ENCODE results near the gene CCSER1. TPM values are rescaled to one million over a fixed set of nuclear protein-coding genes. Genes with fewer than 3 reads are reported as not detected.

CCSER1 gene
- polyA plus RNA-seq, 1 experiment, result not detected

GRCh38 chr4:90798948-90799347 lies 671.8 kb downstream of the CCSER1 start:
- DNase-seq (ENCODE audit: low read depth), result no peak
- Histone ChIP-seq H3K36me3 (ENCODE audit: control insufficient read depth, insufficient read depth, low read length) (no peaks in the 10 kb centered on the region), H3K27me3 (ENCODE audit: control insufficient read depth, insufficient read depth, low read length) (no peaks in the 10 kb centered on the region), H3K4me3 (ENCODE audit: low read depth, low read length) (no peak overlapping the region)
- ChIA-PET CTCF (no interaction called here), POLR2A (no interaction called here)
- TF ChIP-seq, protein P1, sequence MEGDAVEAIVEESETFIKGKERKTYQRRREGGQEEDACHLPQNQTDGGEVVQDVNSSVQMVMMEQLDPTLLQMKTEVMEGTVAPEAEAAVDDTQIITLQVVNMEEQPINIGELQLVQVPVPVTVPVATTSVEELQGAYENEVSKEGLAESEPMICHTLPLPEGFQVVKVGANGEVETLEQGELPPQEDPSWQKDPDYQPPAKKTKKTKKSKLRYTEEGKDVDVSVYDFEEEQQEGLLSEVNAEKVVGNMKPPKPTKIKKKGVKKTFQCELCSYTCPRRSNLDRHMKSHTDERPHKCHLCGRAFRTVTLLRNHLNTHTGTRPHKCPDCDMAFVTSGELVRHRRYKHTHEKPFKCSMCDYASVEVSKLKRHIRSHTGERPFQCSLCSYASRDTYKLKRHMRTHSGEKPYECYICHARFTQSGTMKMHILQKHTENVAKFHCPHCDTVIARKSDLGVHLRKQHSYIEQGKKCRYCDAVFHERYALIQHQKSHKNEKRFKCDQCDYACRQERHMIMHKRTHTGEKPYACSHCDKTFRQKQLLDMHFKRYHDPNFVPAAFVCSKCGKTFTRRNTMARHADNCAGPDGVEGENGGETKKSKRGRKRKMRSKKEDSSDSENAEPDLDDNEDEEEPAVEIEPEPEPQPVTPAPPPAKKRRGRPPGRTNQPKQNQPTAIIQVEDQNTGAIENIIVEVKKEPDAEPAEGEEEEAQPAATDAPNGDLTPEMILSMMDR (IDR thresholded peaks at IDR 0.05; ENCODE audit: insufficient read depth, low read depth, low read length), result no peak

GRCh38 chr4:90799895-90800294 lies 672.7 kb downstream of the CCSER1 start:
- no peaks in the 10 kb centered on the region for H3K27me3 ChIP-seq (ENCODE audit: control insufficient read depth, insufficient read depth, low read length)
- TF ChIP-seq, protein P1 (IDR thresholded peaks at IDR 0.05; ENCODE audit: insufficient read depth, low read depth, low read length), result no peak

GRCh38 chr4:90815569-90815968 lies 688.4 kb downstream of the CCSER1 start:
- H3K4me3 ChIP-seq (ENCODE audit: low read depth, low read length), result no peak overlapping the region
- POLR2A ChIA-PET, result no interaction called here
- TF ChIP-seq, protein P1 (IDR thresholded peaks at IDR 0.05; ENCODE audit: insufficient read depth, low read depth, low read length), result no peak

More at GRCh38 chr4:90799895-90800294, 672.7 kb downstream of the CCSER1 start:
- Histone ChIP-seq H3K4me3 (ENCODE audit: low read depth, low read length) (no peak overlapping the region), H3K36me3 (ENCODE audit: control insufficient read depth, insufficient read depth, low read length) (no peaks in the 10 kb centered on the region)
- CTCF ChIA-PET, result no interaction called here
- POLR2A ChIA-PET, result no interaction called here
- no peak for DNase-seq (ENCODE audit: low read depth)

DNA sequence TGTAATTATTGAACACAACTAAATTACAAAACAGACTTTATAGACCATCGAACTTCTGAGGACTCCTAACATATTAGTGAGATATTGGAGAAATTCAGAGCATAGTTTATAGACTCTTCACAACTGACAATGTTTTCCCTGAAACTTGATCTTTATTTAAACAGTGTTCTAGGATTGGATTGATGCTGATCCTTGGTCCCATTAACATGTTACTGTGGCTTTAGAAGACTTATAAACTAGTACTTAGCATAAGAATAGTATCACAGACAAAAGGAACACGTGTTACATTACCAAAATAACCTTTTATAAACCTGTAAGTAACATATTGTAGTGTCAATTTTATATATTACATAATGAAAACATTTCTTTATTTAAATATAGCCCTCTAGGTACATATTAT lies 689.6 kb downstream of the CCSER1 start:
- POLR2A ChIA-PET, result no interaction called here
- H3K27me3 ChIP-seq (ENCODE audit: control insufficient read depth, insufficient read depth, low read length), result no peaks in the 10 kb centered on the region
- H3K36me3 ChIP-seq (ENCODE audit: control insufficient read depth, insufficient read depth, low read length), result no peaks in the 10 kb centered on the region
- CTCF ChIA-PET, result no interaction called here
- H3K4me3 ChIP-seq (ENCODE audit: low read depth, low read length), result no peak overlapping the region
- TF ChIP-seq, protein P1 (IDR thresholded peaks at IDR 0.05; ENCODE audit: insufficient read depth, low read depth, low read length), result no peak
- DNase-seq (ENCODE audit: low read depth), result no peak

More at GRCh38 chr4:90815569-90815968, 688.4 kb downstream of the CCSER1 start:
- Histone ChIP-seq H3K36me3 (ENCODE audit: control insufficient read depth, insufficient read depth, low read length) (no peaks in the 10 kb centered on the region), H3K27me3 (ENCODE audit: control insufficient read depth, insufficient read depth, low read length) (no peaks in the 10 kb centered on the region)
- CTCF ChIA-PET, result no interaction called here
- DNase-seq (ENCODE audit: low read depth), result no peak

GRCh38 chr4:90824266-90825150 lies 697.3 kb downstream of the CCSER1 start:
- no peaks in the 10 kb centered on the region for H3K27me3 ChIP-seq (ENCODE audit: control insufficient read depth, insufficient read depth, low read length)
- TF ChIP-seq, protein P1 (IDR thresholded peaks at IDR 0.05; ENCODE audit: insufficient read depth, low read depth, low read length), result no peak
- no peak for DNase-seq (ENCODE audit: low read depth)
- ChIA-PET CTCF (no interaction called here), POLR2A (no interaction called here)
- H3K36me3 ChIP-seq (ENCODE audit: control insufficient read depth, insufficient read depth, low read length), result no peaks in the 10 kb centered on the region
- no peak overlapping the region for H3K4me3 ChIP-seq (ENCODE audit: low read depth, low read length)

Data from BJ (cell line).